A549 (cell line): Measurements from ENCODE around the gene SSBP2. TPM values are rescaled to one million over a fixed set of nuclear protein-coding genes. Genes with fewer than 3 reads are reported as not detected.

Experiments
- ATAC-seq, 2 experiments: fragments of 200-7000 bp in 1 of 2; fragments of >200 bp in 1 of 2; cut with Nextera tagmentation in 1 of 2; cut with Tn5 transposase in 1 of 2; 3 replicates each; pipeline versions ENCODE4 v1.8.0 to v1.9.1; 2018 to 2020; ENCODE audit warnings: mild to moderate bottlenecking in 1 of 2, moderate library complexity in 1 of 2
- CTCF ChIA-PET: fragments of 300-600 bp; sonication (Branson Sonifier 250); formaldehyde crosslinking; extraction: SDS; loops from one replicate; lab custom pipeline; 2021; ENCODE audit warnings: antibody characterized with exemption, inconsistent platforms; lab: Yijun Ruan, JAX
- POLR2A ChIA-PET: fragments of 350-600 bp; formaldehyde crosslinking; extraction: SDS; loops from one replicate; lab custom pipeline; 2021; ENCODE audit warnings: antibody characterized with exemption, inconsistent platforms; lab: Yijun Ruan, JAX
- DNase-seq, 2 experiments: peaks; one replicate each; pipeline versions ENCODE4 v3.0.0 to v3.0.0-alpha.2; 2011 to 2016; ENCODE audit warnings: low read depth in 1 of 2, low spot score in 1 of 2
- FAIRE-seq: peaks from 2 replicates; lab custom pipeline; 2011; peaks lifted over from hg19 to GRCh38; lab: Jason Lieb, UNC
- H3K27ac ChIP-seq, 2 experiments: fragments of >200 bp; sonication (Bioruptor Twin); formaldehyde crosslinking; 3 replicates each; pipeline ENCODE4 v1.5.1; 2016 to 2017
- H3K4me1 ChIP-seq: fragments of >200 bp; sonication (Bioruptor Twin); formaldehyde crosslinking; 3 replicates; pipeline ENCODE4 v1.6.1; 2016
- H3K4me2 ChIP-seq: fragments of >200 bp; sonication (Bioruptor Twin); formaldehyde crosslinking; 3 replicates; pipeline ENCODE4 v1.6.1; 2016
- H3K4me3 ChIP-seq: fragments of >200 bp; sonication (Bioruptor Twin); formaldehyde crosslinking; 3 replicates; pipeline ENCODE4 v1.5.1; 2016
- H3K9me3 ChIP-seq: fragments of >200 bp; sonication (Bioruptor Twin); formaldehyde crosslinking; 3 replicates; pipeline ENCODE4 v1.6.1; 2016
- BCL3 ChIP-seq: fragments of >200 bp; sonication (Bioruptor Twin); formaldehyde crosslinking; IDR thresholded peaks from 3 replicates; pipeline ENCODE4 v1.6.1; 2016
- CTCF ChIP-seq: fragments of >200 bp; sonication (Bioruptor Twin); formaldehyde crosslinking; IDR thresholded peaks from 3 replicates; pipeline ENCODE4 v1.5.1; 2016
- EHF ChIP-seq: fragments of 250-450 bp; sonication (Bioruptor Pico); IDR thresholded peaks from 2 replicates; pipeline ENCODE4 v1.5.0; 2020; ENCODE audit warnings: mild to moderate bottlenecking
- ELK1 ChIP-seq: fragments of 150-350 bp; IDR thresholded peaks from 2 replicates; pipeline ENCODE4 v1.6.1; 2014; ENCODE audit warnings: low read depth, mild to moderate bottlenecking, low read length
- FOXS1 ChIP-seq: fragments of 250-450 bp; sonication (Bioruptor Pico); IDR thresholded peaks from 2 replicates; pipeline ENCODE4 v1.5.0; 2020; ENCODE audit warnings: mild to moderate bottlenecking, moderate library complexity
- GATA3 ChIP-seq: IDR thresholded peaks from 2 replicates; pipeline ENCODE4 v1.6.1; 2012; ENCODE audit warnings: borderline replicate concordance
- HDAC2 ChIP-seq: fragments of 200-600 bp; sonication (generic); IDR thresholded peaks from 2 replicates; pipeline ENCODE4 v1.6.1; 2016
- HEYL ChIP-seq: fragments of 250-450 bp; sonication (Bioruptor Pico); IDR thresholded peaks from 2 replicates; pipeline ENCODE4 v1.8.0; 2021; ENCODE audit warnings: mild to moderate bottlenecking, moderate library complexity
- HOXB13 ChIP-seq: fragments of 250-450 bp; sonication (Bioruptor Pico); IDR thresholded peaks from 2 replicates; pipeline ENCODE4 v1.5.0; 2020; ENCODE audit warnings: low read depth, mild to moderate bottlenecking, moderate library complexity
- MAFK ChIP-seq: fragments of 450-650 bp; IDR thresholded peaks from 2 replicates; pipeline ENCODE4 v1.6.1; 2014; ENCODE audit not compliant: partially characterized antibody
- MYC ChIP-seq: IDR thresholded peaks from 2 replicates; pipeline ENCODE4 v1.6.1; 2012; ENCODE audit warnings: mild to moderate bottlenecking, inconsistent platforms, low read length, improper control_type of control experiment, borderline replicate concordance
- NFE2L2 ChIP-seq: fragments of 150-350 bp; conservative IDR thresholded peaks from 2 replicates; pipeline ENCODE4 v1.6.1; 2014; ENCODE audit warnings: low read length
- PBX3 ChIP-seq: IDR thresholded peaks from 2 replicates; pipeline ENCODE4 v1.6.1; 2012
- PHF8 ChIP-seq: fragments of 200-600 bp; sonication (generic); IDR thresholded peaks from 2 replicates; pipeline ENCODE4 v1.6.1; 2016; ENCODE audit warnings: low read depth, mild to moderate bottlenecking, antibody characterized with exemption, moderate library complexity, borderline replicate concordance
- RARB ChIP-seq: fragments of 250-450 bp; sonication (Bioruptor Pico); IDR thresholded peaks from 2 replicates; pipeline ENCODE4 v1.8.0; 2021; ENCODE audit warnings: mild to moderate bottlenecking, moderate library complexity
- REST ChIP-seq: fragments of 200-600 bp; sonication (generic); IDR thresholded peaks from 2 replicates; pipeline ENCODE4 v1.6.1; 2016; ENCODE audit warnings: antibody characterized with exemption, mild to moderate bottlenecking, moderate library complexity
- SREBF2 ChIP-seq: fragments of 450-650 bp; IDR thresholded peaks from 2 replicates; pipeline ENCODE4 v1.6.1; 2014; ENCODE audit warnings: mild to moderate bottlenecking, moderate library complexity
- TFCP2L1 ChIP-seq: fragments of 250-450 bp; sonication (Bioruptor Pico); IDR thresholded peaks from 2 replicates; pipeline ENCODE4 v1.5.0; 2021; ENCODE audit warnings: mild to moderate bottlenecking
- TP53 ChIP-seq: fragments of 250-450 bp; sonication (Bioruptor Pico); IDR thresholded peaks from 2 replicates; pipeline ENCODE4 v1.5.0; 2021; ENCODE audit warnings: mild to moderate bottlenecking, moderate library complexity
- USF2 ChIP-seq: fragments of 450-650 bp; IDR thresholded peaks from 2 replicates; pipeline ENCODE4 v1.6.1; 2014; ENCODE audit warnings: antibody characterized with exemption
- WGBS: methylation state at CpG from one replicate; pipeline ENCODE4 v1.1.6; 2017; ENCODE audit errors: missing lambda C conversion rate; 5-methylcytosine and 5-hydroxymethylcytosine counted together
- polyA plus RNA-seq, 4 experiments: library from polyadenylated mRNA; depleted of rRNA in 3 of 4; stranded (reverse); fragments of >200 nt; fragmentation: RNase III in 1 of 4; extraction: RNeasy Plus Mini Kit Qiagen cat#74134 plus additional on column Dnase treatment in 1 of 4; gene quantifications; 2 replicates in 3 of 4; 3 replicates in 1 of 4; pipeline ENCODE4 v1.2.3, GENCODE V29; 2011 to 2017

The SSBP2 gene
- polyA plus RNA-seq, 2 of the 4 experiments (the other 2 are of a cell fraction), result 4.5 to 14.2 TPM

DNA sequence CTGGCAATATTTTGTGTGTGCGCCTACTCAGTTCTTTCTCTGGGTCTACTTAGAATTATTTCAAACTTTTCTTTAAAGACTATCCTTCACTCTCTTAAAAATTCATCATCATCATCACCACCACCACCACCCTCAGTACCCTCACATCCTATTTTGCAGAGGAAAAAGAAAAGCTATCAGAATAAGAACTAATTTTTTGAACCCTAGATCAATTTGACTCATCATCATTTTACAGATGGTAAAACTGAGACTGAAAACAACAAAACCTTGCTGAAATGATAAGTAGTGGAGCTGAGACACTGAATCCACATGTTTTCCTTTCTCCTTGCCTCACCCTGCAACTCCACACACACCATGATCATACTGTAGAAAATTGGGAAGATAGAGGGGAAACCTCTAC lies 119.3 kb downstream of the SSBP2 start:
- no peak overlapping the region for H3K27ac ChIP-seq
- H3K9me3 ChIP-seq, result no peaks in the 10 kb centered on the region
- DNase-seq, result no peak
- no peak for FAIRE-seq
- no peak overlapping the region for H3K4me2 ChIP-seq
- no peak overlapping the region for H3K4me3 ChIP-seq
- ChIA-PET POLR2A (no interaction called here), CTCF (interaction anchor here (0.5 kb wide), 1 partner anchor 9 kb away, joined by 4 read pairs; no protein-coding TSS in a partner anchor)
- TF ChIP-seq EHF (CRISPR knock-in tag) (no peak), PBX3 (no peak), HDAC2 (no peak), HOXB13 (CRISPR knock-in tag) (no peak), RARB (CRISPR knock-in tag) (no peak), ELK1 (no peak), MAFK (no peak), USF2 (no peak), SREBF2 (no peak), REST (no peak), MYC (no peak)
- H3K4me1 ChIP-seq, result peaks cover 8% of the 10 kb centered on the region
- 95% methylated on average over 1 of the region's 1 CpG for WGBS
- no peak for ATAC-seq

DNA sequence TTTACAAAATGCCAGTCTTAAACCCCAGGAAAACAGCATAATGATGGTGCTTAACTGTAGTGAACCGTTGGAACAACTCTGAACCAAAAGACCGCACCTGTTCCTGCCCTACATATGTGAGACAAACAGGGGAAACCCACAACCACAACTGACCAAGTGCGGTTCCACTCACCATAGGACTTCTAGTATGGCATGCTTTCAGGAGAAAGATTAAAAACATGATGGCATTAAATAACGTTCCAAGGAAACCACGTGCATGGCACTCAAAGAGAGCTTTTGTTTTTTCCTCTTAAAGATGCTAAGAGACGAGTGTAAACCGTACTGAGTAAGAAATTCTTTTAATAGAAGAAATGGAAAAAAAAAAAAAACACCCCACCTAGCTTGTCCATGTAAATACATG lies 119.8 kb downstream of the SSBP2 start:
- no peak for TF ChIP-seq TP53 (CRISPR knock-in tag)
- ChIA-PET CTCF (interaction anchor here (0.5 kb wide), 1 partner anchor 8 kb away, joined by 4 read pairs; no protein-coding TSS in a partner anchor), POLR2A (no interaction called here)
- H3K9me3 ChIP-seq, result no peaks in the 10 kb centered on the region
- WGBS, result 70% methylated on average over 7 of the region's 7 CpGs
- no peak for ATAC-seq
- no peak overlapping the region for H3K27ac ChIP-seq
- FAIRE-seq, result no peak
- H3K4me2 ChIP-seq, result no peak overlapping the region
- peaks cover 13% of the 10 kb centered on the region for H3K4me1 ChIP-seq
- H3K4me3 ChIP-seq, result no peak overlapping the region
- no peak for DNase-seq

DNA sequence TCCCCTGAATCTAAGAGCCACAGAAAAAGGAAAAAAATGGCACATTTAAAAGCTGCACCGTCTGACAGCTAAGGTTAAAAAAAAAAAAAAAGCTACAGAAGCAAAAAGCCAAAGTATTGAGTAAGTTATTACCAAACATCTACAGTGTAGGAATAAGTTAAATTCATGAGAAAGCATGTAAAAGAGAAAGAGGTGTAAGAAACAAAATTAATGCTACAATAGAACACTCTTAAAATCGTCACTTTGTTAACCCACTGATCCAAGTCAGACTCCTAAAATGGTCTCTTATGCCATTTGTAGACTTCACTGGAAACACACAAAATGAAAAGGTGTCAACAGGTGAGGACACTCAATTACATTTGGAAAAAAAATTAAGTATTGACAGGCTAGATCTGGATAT lies 120.2 kb downstream of the SSBP2 start:
- ATAC-seq (no peak), DNase-seq (no peak), FAIRE-seq (no peak)
- Histone ChIP-seq H3K4me2 (no peak overlapping the region), H3K9me3 (no peaks in the 10 kb centered on the region), H3K4me1 (peaks cover 18% of the 10 kb centered on the region), H3K27ac (no peak overlapping the region), H3K4me3 (no peak overlapping the region)
- ChIA-PET POLR2A (interaction anchor here (0.6 kb wide), 1 partner anchor 226 kb away, joined by 3 read pairs; no protein-coding TSS in a partner anchor), CTCF (interaction anchor here (1.4 kb wide), 1 partner anchor 9 kb away, joined by 4 read pairs; no protein-coding TSS in a partner anchor)
- 60% methylated on average over 2 of the region's 2 CpGs for WGBS
- TF ChIP-seq FOXS1 (CRISPR knock-in tag) (no peak), PHF8 (no peak), BCL3 (no peak), GATA3 (no peak), TFCP2L1 (CRISPR knock-in tag) (no peak), CTCF (no peak), HEYL (CRISPR knock-in tag) (no peak), NFE2L2 (no peak), REST (no peak), SREBF2 (no peak)
